DND-41 (cell line): Measurements from ENCODE around the gene MARCHF6.

Experiments
- ATAC-seq: fragments of 200-7000 bp; cut with Tn5 transposase; 3 replicates; pipeline ENCODE4 v1.9.1; 2021; ENCODE audit warnings: low read depth; ENCODE audit not compliant: insufficient read depth
- DNase-seq: peaks from one replicate; pipeline ENCODE4 v3.0.0-alpha.2; 2020
- H2AFZ ChIP-seq: 2 replicates; pipeline ENCODE4 v1.6.0; 2012; ENCODE audit warnings: low read depth, low read length
- H3K27ac ChIP-seq: 2 replicates; pipeline ENCODE4 v1.5.1; 2012; ENCODE audit warnings: low read length, inconsistent platforms
- H3K27me3 ChIP-seq: fragments of 200-600 bp; sonication (generic); 2 replicates; pipeline ENCODE4 v1.6.0; 2012; ENCODE audit warnings: low read length, mild to moderate bottlenecking, inconsistent platforms; ENCODE audit not compliant: insufficient read depth, poor library complexity
- H3K36me3 ChIP-seq: 2 replicates; pipeline ENCODE4 v1.5.1; 2012; ENCODE audit warnings: low read length, inconsistent platforms; ENCODE audit not compliant: insufficient read depth
- H3K4me1 ChIP-seq: 2 replicates; pipeline ENCODE4 v1.5.1; 2012; ENCODE audit warnings: mild to moderate bottlenecking, low read length; ENCODE audit not compliant: insufficient read depth
- H3K4me2 ChIP-seq: 2 replicates; pipeline ENCODE4 v1.6.0; 2012; ENCODE audit warnings: mild to moderate bottlenecking, moderate library complexity, low read length, inconsistent platforms; ENCODE audit not compliant: insufficient read depth
- H3K4me3 ChIP-seq, 2 experiments: fragments of 200-600 bp in 1 of 2; shearing (Covaris generic) in 1 of 2; 2 replicates each; pipeline ENCODE4 v1.5.1; 2012 to 2016; ENCODE audit warnings: inconsistent platforms in 2 of 2, low read length in 2 of 2, mild to moderate bottlenecking in 2 of 2, low read depth in 1 of 2, moderate library complexity in 1 of 2
- H3K79me2 ChIP-seq: 2 replicates; pipeline ENCODE4 v1.6.0; 2012; ENCODE audit warnings: low read length, inconsistent platforms; ENCODE audit not compliant: insufficient read depth
- H3K9ac ChIP-seq: 2 replicates; pipeline ENCODE4 v1.6.0; 2012; ENCODE audit warnings: low read depth, mild to moderate bottlenecking, inconsistent platforms, low read length, moderate library complexity
- H3K9me3 ChIP-seq: 2 replicates; pipeline ENCODE4 v1.5.1; 2012; ENCODE audit warnings: low read length, moderate library complexity, mild to moderate bottlenecking, inconsistent platforms; ENCODE audit not compliant: insufficient read depth, severe bottlenecking
- H4K20me1 ChIP-seq: 2 replicates; pipeline ENCODE4 v1.6.0; 2012; ENCODE audit warnings: low read length; ENCODE audit not compliant: insufficient read depth
- CTCF ChIP-seq: IDR thresholded peaks from 2 replicates; pipeline ENCODE4 v1.5.1; 2012; ENCODE audit warnings: borderline replicate concordance, low read length, moderate library complexity, mild to moderate bottlenecking; ENCODE audit not compliant: poor library complexity, severe bottlenecking; ENCODE audit errors: extremely low read depth
- EZH2 ChIP-seq: IDR thresholded peaks from 3 replicates; pipeline ENCODE4 v1.6.1; 2012; ENCODE audit warnings: borderline replicate concordance, low read depth, mild to moderate bottlenecking, moderate library complexity, low read length, inconsistent platforms; ENCODE audit not compliant: severe bottlenecking

Gene MARCHF6

GRCh38 chr5:10363519-10364185, 10.2 kb downstream of the MARCHF6 start:
- DNase-seq = no peak
- peaks cover 84% of the 10 kb centered on the region for H4K20me1 ChIP-seq
- peaks cover 3% of the 10 kb centered on the region for H3K4me1 ChIP-seq
- peaks cover 99% of the 10 kb centered on the region for H3K79me2 ChIP-seq
- H3K27ac ChIP-seq = no peak overlapping the region
- H3K4me3 ChIP-seq = no peak overlapping the region
- H3K9ac ChIP-seq = no peak overlapping the region
- H3K27me3 ChIP-seq = no peaks in the 10 kb centered on the region
- peaks cover 6% of the 10 kb centered on the region; the same call in 1 of the 2 replicates for H3K36me3 ChIP-seq
- no peak overlapping the region for H2AFZ ChIP-seq
- no peak overlapping the region for H3K4me2 ChIP-seq
- TF ChIP-seq CTCF = no peak
- TF ChIP-seq EZH2 = no peak
- no peaks in the 10 kb centered on the region for H3K9me3 ChIP-seq
- no peak for ATAC-seq

- peaks cover 3% of the 10 kb centered on the region; the same call in 1 of the 2 replicates for H3K36me3 ChIP-seq
- no peaks in the 10 kb centered on the region for H3K9me3 ChIP-seq
- H3K4me3 ChIP-seq = no peak overlapping the region
- ATAC-seq (0 out of 3 replicates have a peak, but pooled peaks have one; percentile 29), DNase-seq (no peak)
- H3K27me3 ChIP-seq = no peaks in the 10 kb centered on the region
- no peak overlapping the region for H3K27ac ChIP-seq
- H2AFZ ChIP-seq = no peak overlapping the region
- no peaks in the 10 kb centered on the region; the same call in 1 of the 2 replicates for H3K4me1 ChIP-seq
- H3K79me2 ChIP-seq = peaks cover 99% of the 10 kb centered on the region
- TF ChIP-seq CTCF (peak; percentile 43), EZH2 (no peak)
- H3K4me2 ChIP-seq = no peak overlapping the region
- H3K9ac ChIP-seq = no peak overlapping the region
- H4K20me1 ChIP-seq = peaks cover 85% of the 10 kb centered on the region
Observed at GRCh38 chr5:10364186-10364689, 10.7 kb downstream of the MARCHF6 start.

- Histone ChIP-seq H3K9ac (no peak overlapping the region), H3K4me1 (no peaks in the 10 kb centered on the region), H3K27ac (no peak overlapping the region), H3K4me3 (no peak overlapping the region), H2AFZ (no peak overlapping the region), H3K27me3 (no peaks in the 10 kb centered on the region), H4K20me1 (peaks cover 82% of the 10 kb centered on the region), H3K79me2 (peaks cover 99% of the 10 kb centered on the region), H3K36me3 (peaks cover 3% of the 10 kb centered on the region; the same call in 1 of the 2 replicates), H3K9me3 (no peaks in the 10 kb centered on the region), H3K4me2 (no peak overlapping the region)
- no peak for DNase-seq
- no peak for ATAC-seq
- TF ChIP-seq EZH2 (no peak), CTCF (no peak)
Observed at GRCh38 chr5:10365782-10366181, 12.3 kb downstream of the MARCHF6 start.
